ENCODE data around the gene ZNF230.

- TF ChIP-seq GATA3 (IDR thresholded peaks at IDR 0.05; ENCODE audit: low read depth, low read length): no peak
- no peak for TF ChIP-seq GATA2 (IDR thresholded peaks at IDR 0.05; ENCODE audit: low read depth, low read length)
Measured at GRCh38 chr19:44061038-44061437, 58.3 kb downstream of the ZNF230 start.

All from SH-SY5Y (cell line).